ENCODE data around the gene WLS.

Gene WLS

GRCh38 chr1:68083686-68084085, 148.6 kb downstream of the WLS start:
- H3K27ac ChIP-seq = no peak overlapping the region
- TF ChIP-seq ZFX (IDR thresholded peaks at IDR 0.05) (no peak), CTCF (conservative IDR thresholded peaks at IDR 0.05) (no peak)

- no peak for TF ChIP-seq ZFX (IDR thresholded peaks at IDR 0.05)
- TF ChIP-seq CTCF (conservative IDR thresholded peaks at IDR 0.05) = no peak
Observed at GRCh38 chr1:68081775-68082283, 150.5 kb downstream of the WLS start.

GRCh38 chr1:68078647-68079046, 153.7 kb downstream of the WLS start:
- no peak overlapping the region for H3K27ac ChIP-seq
- no peak for TF ChIP-seq CTCF (conservative IDR thresholded peaks at IDR 0.05)
- no peak for TF ChIP-seq ZFX (IDR thresholded peaks at IDR 0.05)

More at GRCh38 chr1:68081775-68082283, 150.5 kb downstream of the WLS start:
- H3K27ac ChIP-seq = no peak overlapping the region
